Left lung (tissue), 10 donors: ENCODE measurements around the gene MRFAP1L1. TPM values are rescaled to one million over a fixed set of nuclear protein-coding genes. Genes with fewer than 3 reads are reported as not detected.

Experiments used
- ATAC-seq: fragments of 200-7000 bp; cut with Tn5 transposase; one replicate; pipeline ENCODE4 v1.9.1; 2020; ENCODE audit warnings: moderate library complexity
- DNase-seq, 4 donors: peaks; one replicate each; pipeline ENCODE4 v3.0.0-alpha.2; 2013 to 2020
- H3K27ac ChIP-seq, 2 donors: fragments of 200-600 bp; sonication (generic) in 1 of 2; one replicate each; pipeline versions ENCODE4 v1.5.0 to v1.8.0; 2020 to 2021
- H3K27me3 ChIP-seq, 2 donors: fragments of 200-600 bp; sonication (generic) in 1 of 2; one replicate each; pipeline versions ENCODE4 v1.5.0 to v1.8.0; 2020 to 2021
- H3K36me3 ChIP-seq, 2 donors: fragments of 200-600 bp; sonication (generic) in 1 of 2; one replicate each; pipeline versions ENCODE4 v1.5.0 to v1.8.0; 2020 to 2021
- H3K4me1 ChIP-seq, 2 donors: fragments of 200-600 bp; one replicate each; pipeline ENCODE4 v1.8.0; 2021
- H3K4me3 ChIP-seq, 2 donors: fragments of 200-600 bp; sonication (generic) in 1 of 2; one replicate each; pipeline versions ENCODE4 v1.5.0 to v1.8.0; 2020 to 2021; ENCODE audit warnings: mild to moderate bottlenecking in 1 of 2
- H3K9me3 ChIP-seq, 2 donors: fragments of 200-600 bp; sonication (generic) in 1 of 2; one replicate each; pipeline versions ENCODE4 v1.5.0 to v1.8.0; 2020 to 2021
- intact Hi-C, 2 donors: fragments of 100-400 bp; cut with DNase I; formaldehyde crosslinking; loops; one replicate each; pipeline versions ENCODE4 v1.11.2 to v1.14.2; 2022
- polyA plus RNA-seq, 6 donors: library from polyadenylated mRNA; unstranded; fragments of 120-200 nt; gene quantifications; one replicate each; pipeline ENCODE4 v1.2.1, GENCODE V29; 2013; ENCODE audit not compliant: insufficient read length in 6 of 6
- total RNA-seq, 2 donors: library from RNA; stranded (reverse); fragmentation: NEBNext Ultra II Directional; extraction: Animal tissue kit (Norgen Biotek cat#: 25700); gene quantifications; one replicate each; pipeline ENCODE4 v1.2.1, GENCODE V29; 2021
- TF ChIP-seq, protein P1 (sequence below), 2 donors: fragments of 200-600 bp; sonication (generic) in 1 of 2; IDR thresholded peaks; one replicate each; pipeline versions ENCODE4 v1.5.0 to v1.8.0; 2021; ENCODE audit warnings: antibody characterized with exemption in 2 of 2
- donor health status: DM: no; HTN: yes; CAD: no.
- donor health status: DM: no; HTN: no; CAD: no.

Gene MRFAP1L1
- total and polyA plus RNA-seq, 8 donors: 43.3 to 125 (median 107) TPM

DNA sequence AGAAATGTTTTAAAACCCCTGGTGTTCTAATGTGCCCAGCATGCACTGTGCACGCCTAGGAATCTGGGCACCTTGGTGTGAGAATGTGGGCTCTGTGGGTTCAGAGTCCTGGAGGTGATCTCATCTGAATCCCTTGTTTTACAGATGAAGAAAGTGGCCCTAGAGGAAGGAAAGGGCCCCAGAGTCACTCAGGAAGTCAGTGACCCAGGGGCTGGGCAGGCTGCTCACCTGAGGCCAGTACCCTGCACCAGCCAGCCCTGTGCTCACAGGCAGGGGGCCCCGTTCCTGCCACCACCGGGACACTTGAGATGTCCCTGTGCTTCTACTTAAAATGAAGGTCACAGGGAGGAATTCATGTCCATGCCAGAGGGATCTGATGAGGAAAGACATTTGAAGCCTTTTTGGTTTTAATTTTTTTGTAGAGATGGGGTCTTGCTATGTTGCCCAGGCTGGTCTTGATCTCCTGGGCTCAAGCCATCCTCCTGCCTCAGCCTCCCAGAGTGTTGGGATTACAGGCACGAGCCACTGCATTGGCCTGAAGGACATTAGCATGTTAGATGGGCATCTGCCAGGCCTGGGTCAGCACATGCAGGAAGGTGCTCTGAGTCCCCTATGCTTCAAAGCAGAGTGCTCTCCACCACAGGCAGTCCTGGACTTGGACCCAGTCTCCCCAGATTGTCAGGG lies 23.4 kb downstream of the MRFAP1L1 start:
- H3K4me1 ChIP-seq: peaks cover 9 to 31% of the 10 kb centered on the region in 2 donors
- no peaks in the 10 kb centered on the region for H3K27me3 ChIP-seq
- no peaks in the 10 kb centered on the region for H3K9me3 ChIP-seq
- DNase-seq (no peak), ATAC-seq (no peak)
- intact Hi-C loops: no loop called here
- no peak overlapping the region for H3K27ac ChIP-seq
- TF ChIP-seq, protein P1, sequence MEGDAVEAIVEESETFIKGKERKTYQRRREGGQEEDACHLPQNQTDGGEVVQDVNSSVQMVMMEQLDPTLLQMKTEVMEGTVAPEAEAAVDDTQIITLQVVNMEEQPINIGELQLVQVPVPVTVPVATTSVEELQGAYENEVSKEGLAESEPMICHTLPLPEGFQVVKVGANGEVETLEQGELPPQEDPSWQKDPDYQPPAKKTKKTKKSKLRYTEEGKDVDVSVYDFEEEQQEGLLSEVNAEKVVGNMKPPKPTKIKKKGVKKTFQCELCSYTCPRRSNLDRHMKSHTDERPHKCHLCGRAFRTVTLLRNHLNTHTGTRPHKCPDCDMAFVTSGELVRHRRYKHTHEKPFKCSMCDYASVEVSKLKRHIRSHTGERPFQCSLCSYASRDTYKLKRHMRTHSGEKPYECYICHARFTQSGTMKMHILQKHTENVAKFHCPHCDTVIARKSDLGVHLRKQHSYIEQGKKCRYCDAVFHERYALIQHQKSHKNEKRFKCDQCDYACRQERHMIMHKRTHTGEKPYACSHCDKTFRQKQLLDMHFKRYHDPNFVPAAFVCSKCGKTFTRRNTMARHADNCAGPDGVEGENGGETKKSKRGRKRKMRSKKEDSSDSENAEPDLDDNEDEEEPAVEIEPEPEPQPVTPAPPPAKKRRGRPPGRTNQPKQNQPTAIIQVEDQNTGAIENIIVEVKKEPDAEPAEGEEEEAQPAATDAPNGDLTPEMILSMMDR (IDR thresholded peaks at IDR 0.05): no peak
- no peaks in the 10 kb centered on the region for H3K36me3 ChIP-seq
- H3K4me3 ChIP-seq: no peak overlapping the region

DNA sequence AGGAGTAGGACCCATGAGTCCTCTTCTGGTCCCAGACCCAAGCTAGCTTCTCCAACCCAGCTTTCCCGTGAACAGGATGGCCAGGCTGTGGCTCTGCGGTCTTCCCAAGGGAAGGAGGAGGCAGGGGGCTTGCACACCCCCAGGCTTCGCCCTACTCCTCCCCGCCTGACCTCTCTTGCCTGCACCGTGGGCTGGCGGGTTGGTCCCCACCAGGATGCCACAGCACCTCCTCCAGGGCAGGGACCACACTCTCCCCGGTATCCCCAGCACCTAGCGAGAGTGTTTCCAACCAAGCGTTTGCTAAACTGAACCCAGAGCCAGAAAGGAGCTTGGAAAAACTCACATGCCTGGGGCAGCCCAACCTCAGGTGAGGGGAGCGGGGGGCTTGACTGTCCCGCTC lies 25.0 kb downstream of the MRFAP1L1 start:
- no peak for DNase-seq
- TF ChIP-seq, protein P1 (IDR thresholded peaks at IDR 0.05): no peak
- intact Hi-C loops: no loop called here

DNA sequence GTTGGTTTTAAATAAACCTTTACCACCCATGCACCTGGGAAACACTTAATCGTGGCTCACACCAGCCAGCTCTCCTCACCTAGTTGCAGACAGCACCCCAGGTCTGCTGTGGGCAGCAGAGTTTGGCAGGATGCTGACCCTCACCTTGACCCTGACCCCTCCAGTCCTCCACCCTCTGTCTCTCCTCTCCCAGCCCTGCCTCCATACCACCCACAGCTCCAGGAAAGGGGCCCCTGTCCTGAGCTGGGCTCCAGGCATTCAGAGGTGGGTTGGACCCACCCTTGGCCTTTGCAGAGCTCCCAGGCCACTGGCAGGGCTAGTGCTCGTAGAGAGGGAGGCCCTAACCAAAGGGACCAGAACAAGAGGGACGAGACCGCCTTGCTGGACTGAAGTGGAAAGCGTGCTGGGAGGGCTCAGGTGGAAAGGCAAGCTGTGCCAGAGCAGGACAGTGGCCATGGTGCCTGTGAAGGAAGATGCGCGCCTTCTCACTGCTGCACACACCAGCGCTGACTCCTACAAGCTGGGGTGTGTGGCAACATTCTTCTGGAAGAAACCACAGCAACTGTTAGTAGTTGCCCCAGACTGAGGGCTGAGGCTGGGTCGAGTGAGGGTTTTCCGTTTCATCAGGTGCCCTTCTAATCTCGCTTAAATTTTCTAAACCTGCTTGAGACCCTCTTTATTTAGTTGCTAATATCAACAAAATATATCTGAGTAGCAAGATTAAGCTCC lies 26.6 kb downstream of the MRFAP1L1 start:
- intact Hi-C loops: no loop called here
- H3K36me3 ChIP-seq: no peaks in the 10 kb centered on the region
- peaks cover 0 to 3% of the 10 kb centered on the region in 2 donors for H3K4me1 ChIP-seq
- no peak overlapping the region for H3K27ac ChIP-seq
- DNase-seq: no peak
- ATAC-seq: no peak
- TF ChIP-seq, protein P1 (IDR thresholded peaks at IDR 0.05): no peak
- H3K9me3 ChIP-seq: no peaks in the 10 kb centered on the region
- H3K4me3 ChIP-seq: no peak overlapping the region
- no peaks in the 10 kb centered on the region for H3K27me3 ChIP-seq

More for the DNA sequence above, 25.0 kb downstream of the MRFAP1L1 start:
- Histone ChIP-seq H3K27me3 (no peaks in the 10 kb centered on the region), H3K9me3 (no peaks in the 10 kb centered on the region), H3K36me3 (no peaks in the 10 kb centered on the region), H3K27ac (no peak overlapping the region), H3K4me3 (no peak overlapping the region), H3K4me1 (peaks cover 9 to 15% of the 10 kb centered on the region in 2 donors)
- ATAC-seq: no peak

DNA sequence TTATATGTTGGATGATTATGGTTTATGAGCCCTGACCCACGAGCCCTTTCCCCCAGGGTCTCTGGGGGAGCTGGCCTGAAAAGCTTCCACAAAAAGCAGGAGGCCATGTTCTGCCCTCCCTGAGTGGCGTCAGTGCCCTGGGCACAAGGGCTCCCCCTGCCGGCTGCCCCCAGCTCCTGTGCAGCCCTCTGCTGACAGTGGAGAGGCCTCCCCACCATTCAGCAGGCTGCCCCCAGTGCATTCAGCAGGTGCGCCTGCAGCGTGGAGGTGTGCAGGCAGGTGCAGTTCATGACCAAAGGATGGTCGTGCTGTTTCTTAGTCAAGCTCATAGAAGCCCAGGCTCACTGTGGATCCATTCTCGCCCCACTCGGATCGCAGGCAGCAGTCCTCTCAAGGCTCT lies 28.5 kb downstream of the MRFAP1L1 start:
- DNase-seq: no peak
- TF ChIP-seq, protein P1 (IDR thresholded peaks at IDR 0.05): peak in 1 of 2 donors; percentile 23

DNA sequence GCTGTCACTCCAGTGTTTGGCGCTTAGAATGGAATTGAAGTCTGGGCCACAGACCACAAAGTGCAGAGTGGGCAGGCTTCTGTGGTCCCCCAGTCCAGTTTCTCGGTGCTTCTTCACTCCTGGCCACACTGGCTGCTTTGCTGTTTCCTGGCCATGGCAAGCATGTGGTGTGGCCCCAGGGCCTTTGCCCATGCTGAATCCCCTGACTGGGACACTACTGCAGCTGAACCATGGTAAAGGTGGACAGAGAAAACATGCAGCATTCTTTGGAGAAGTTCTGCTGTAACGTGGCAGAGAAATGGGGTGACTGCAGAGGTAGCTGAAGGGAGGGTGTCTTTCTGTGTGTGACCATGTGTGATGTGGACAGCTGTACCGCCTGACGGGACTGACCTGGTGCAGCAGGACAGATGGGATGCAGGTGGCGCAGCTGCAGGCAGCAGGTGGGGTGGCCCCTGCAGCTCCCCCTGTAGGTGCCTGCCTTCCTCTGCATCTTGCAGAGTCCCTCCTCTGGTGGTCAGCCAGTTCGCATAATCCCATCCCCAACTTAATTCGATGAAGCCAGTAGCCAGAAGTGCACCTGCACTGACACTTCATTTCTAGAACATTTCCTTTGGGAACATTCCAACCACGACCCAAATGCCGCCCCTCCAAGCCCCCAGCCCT lies 29.2 kb downstream of the MRFAP1L1 start:
- Histone ChIP-seq H3K27ac (no peak overlapping the region), H3K36me3 (no peaks in the 10 kb centered on the region), H3K4me1 (peaks cover 9 to 27% of the 10 kb centered on the region in 2 donors), H3K9me3 (no peaks in the 10 kb centered on the region), H3K27me3 (no peaks in the 10 kb centered on the region), H3K4me3 (no peak overlapping the region)
- intact Hi-C loops: no loop called here
- no peak for ATAC-seq
- TF ChIP-seq, protein P1 (IDR thresholded peaks at IDR 0.05): no peak
- DNase-seq: no peak

More for the DNA sequence above, 28.5 kb downstream of the MRFAP1L1 start:
- Histone ChIP-seq H3K4me3 (no peak overlapping the region), H3K36me3 (no peaks in the 10 kb centered on the region), H3K4me1 (peaks cover 2 to 20% of the 10 kb centered on the region in 2 donors), H3K27me3 (no peaks in the 10 kb centered on the region), H3K27ac (no peak overlapping the region), H3K9me3 (no peaks in the 10 kb centered on the region)
- no peak for ATAC-seq
- intact Hi-C loops: no loop called here
